Nephron (organoid): ENCODE measurements around the gene OGDH.

Source experiments
- H3K27ac Mint-ChIP-seq, 3 experiments: 2 replicates each; pipeline ENCODE4 v1.8.0; 2020; ENCODE audit warnings: mixed read lengths in 3 of 3, mild to moderate bottlenecking in 2 of 3, moderate library complexity in 1 of 3
- H3K27me3 Mint-ChIP-seq: 2 replicates; pipeline ENCODE4 v1.8.0; 2021; ENCODE audit warnings: low read depth, mild to moderate bottlenecking, moderate library complexity, mixed read lengths
- H3K36me3 Mint-ChIP-seq: 2 replicates; pipeline ENCODE4 v1.8.0; 2020; ENCODE audit warnings: low read depth, mixed read lengths
- H3K4me1 Mint-ChIP-seq: 2 replicates; pipeline ENCODE4 v1.8.0; 2020; ENCODE audit warnings: mixed read lengths
- H3K4me3 Mint-ChIP-seq, 3 experiments: 2 replicates each; pipeline ENCODE4 v1.8.0; 2020; ENCODE audit warnings: mild to moderate bottlenecking in 3 of 3, mixed read lengths in 3 of 3, moderate library complexity in 2 of 3
- H3K9me3 Mint-ChIP-seq: 2 replicates; pipeline ENCODE4 v1.8.0; 2020; ENCODE audit warnings: mixed read lengths
- TF ChIP-seq, protein P1 (sequence below), 3 experiments: fragments of 200-600 bp; sonication (generic); IDR thresholded peaks; one replicate each; pipeline ENCODE4 v1.5.0; 2021; ENCODE audit warnings: antibody characterized with exemption in 3 of 3; ENCODE audit not compliant: unreplicated experiment in 3 of 3

The OGDH gene

DNA sequence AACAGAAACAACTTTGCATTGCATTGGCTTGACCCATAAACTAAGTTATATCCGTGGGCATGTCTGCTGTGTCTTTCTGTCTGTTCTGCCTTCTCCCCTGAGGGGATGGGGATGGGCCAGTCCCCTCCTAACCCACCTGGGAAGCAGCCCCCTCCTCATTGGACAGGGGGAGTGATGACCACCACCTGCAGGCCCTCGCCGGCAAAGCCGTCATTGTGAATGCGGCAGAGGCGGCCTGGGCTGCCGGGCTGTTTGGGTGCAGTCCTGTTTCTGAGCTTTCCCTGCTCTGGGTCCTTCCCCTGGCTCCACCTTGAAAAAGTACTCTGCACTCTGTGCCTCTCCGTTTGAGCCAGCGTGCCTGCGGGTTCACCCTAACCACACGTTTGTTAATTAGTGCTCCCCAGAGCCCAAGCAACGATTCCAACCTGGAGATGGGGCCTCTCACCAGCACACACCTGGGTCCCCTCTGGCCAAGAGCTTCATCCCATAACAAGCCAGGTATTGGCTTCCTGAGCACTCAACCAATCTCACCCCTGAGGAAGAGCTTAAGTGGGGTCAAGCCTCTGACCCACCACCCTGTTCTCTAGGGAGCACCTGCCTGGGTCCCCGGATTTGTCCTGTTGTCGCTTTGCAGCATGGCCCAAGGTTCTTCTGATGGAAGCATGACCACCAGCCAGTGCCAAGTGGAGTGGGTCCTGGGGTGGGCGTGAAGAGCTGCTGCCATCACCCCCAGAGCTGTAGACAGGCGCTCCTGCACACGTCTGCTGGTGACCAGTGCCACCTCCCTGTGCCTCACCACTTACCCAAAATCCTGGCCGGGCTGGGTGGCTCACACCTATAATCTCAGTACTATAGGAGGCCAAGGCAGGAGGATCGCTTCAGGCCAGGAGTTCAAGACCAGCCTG lies 102.8 kb downstream of the OGDH start:
- Mint-ChIP-seq H3K36me3 (peaks cover 28% of the 10 kb centered on the region), H3K4me1 (no peaks in the 10 kb centered on the region), H3K4me3 (no peak overlapping the region), H3K27ac (no peak overlapping the region), H3K27me3 (no peaks in the 10 kb centered on the region), H3K9me3 (peaks cover 2% of the 10 kb centered on the region)
- TF ChIP-seq, protein P1, sequence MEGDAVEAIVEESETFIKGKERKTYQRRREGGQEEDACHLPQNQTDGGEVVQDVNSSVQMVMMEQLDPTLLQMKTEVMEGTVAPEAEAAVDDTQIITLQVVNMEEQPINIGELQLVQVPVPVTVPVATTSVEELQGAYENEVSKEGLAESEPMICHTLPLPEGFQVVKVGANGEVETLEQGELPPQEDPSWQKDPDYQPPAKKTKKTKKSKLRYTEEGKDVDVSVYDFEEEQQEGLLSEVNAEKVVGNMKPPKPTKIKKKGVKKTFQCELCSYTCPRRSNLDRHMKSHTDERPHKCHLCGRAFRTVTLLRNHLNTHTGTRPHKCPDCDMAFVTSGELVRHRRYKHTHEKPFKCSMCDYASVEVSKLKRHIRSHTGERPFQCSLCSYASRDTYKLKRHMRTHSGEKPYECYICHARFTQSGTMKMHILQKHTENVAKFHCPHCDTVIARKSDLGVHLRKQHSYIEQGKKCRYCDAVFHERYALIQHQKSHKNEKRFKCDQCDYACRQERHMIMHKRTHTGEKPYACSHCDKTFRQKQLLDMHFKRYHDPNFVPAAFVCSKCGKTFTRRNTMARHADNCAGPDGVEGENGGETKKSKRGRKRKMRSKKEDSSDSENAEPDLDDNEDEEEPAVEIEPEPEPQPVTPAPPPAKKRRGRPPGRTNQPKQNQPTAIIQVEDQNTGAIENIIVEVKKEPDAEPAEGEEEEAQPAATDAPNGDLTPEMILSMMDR (IDR thresholded peaks at IDR 0.05; ENCODE audit: unreplicated experiment in 3 of 3) = no peak

DNA sequence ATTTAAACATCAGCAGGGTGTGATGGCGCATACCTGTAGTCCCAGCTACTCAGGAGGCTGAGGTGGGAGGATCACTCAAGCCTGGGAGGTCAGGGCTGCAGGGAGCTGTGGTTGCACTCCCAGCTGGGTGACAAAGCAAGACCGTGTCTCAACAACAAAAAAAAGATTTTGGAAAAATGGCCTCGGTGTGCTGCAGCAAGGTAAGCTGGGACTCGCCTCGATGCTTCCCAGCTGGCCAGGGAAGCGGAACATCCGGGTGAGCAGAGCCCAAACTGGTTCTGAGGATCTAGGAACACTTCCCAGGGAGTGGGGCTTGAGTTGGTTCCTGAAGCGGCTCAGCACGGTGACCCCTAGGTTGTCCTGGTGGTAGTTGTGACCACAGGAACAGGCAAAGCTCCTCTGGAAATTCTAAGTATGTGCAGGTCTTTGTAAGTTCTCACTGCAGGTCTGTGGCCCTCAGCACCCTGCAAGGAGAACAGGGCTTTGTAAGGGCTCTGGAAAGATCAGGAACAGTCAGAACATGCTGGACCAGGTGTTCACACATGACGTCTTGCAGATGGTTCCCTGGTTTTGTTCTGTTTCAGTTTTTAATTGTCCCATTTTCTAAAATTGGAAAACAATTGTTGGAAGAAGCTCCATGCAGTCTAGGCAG lies 103.6 kb downstream of the OGDH start:
- Mint-ChIP-seq H3K27ac (no peak overlapping the region), H3K36me3 (peaks cover 24% of the 10 kb centered on the region), H3K27me3 (no peaks in the 10 kb centered on the region), H3K9me3 (peaks cover 2% of the 10 kb centered on the region), H3K4me3 (no peak overlapping the region), H3K4me1 (no peaks in the 10 kb centered on the region)
- TF ChIP-seq, protein P1 (IDR thresholded peaks at IDR 0.05; ENCODE audit: unreplicated experiment in 3 of 3) = no peak

DNA sequence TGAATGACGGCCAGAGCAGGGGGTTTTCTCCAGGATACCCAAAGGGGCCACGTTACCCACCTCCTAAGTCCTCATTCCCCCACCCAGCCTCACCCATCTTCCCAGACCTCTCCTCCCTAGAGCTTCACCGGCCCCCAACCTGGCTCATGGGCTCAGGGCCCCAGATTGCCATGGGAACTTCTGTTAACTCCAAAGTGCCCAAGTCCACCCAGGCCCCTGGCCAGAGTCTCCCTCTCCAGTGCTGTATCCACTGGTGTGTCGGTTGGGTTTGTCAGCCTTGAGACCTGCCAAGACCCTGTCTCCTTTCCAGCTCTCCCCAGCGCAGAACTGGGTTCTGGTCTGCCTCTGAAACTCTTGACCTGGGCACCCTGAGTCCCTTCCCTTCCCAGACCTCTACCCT lies 105.1 kb downstream of the OGDH start:
- peaks cover 4% of the 10 kb centered on the region for H3K27me3 Mint-ChIP-seq
- no peaks in the 10 kb centered on the region for H3K9me3 Mint-ChIP-seq
- no peaks in the 10 kb centered on the region for H3K4me1 Mint-ChIP-seq
- TF ChIP-seq, protein P1 (IDR thresholded peaks at IDR 0.05; ENCODE audit: unreplicated experiment in 3 of 3) = no peak
- H3K36me3 Mint-ChIP-seq = peaks cover 15% of the 10 kb centered on the region
- H3K4me3 Mint-ChIP-seq = no peak overlapping the region
- peak overlapping the region in 1 of 3 experiments; percentile 48 for H3K27ac Mint-ChIP-seq

DNA sequence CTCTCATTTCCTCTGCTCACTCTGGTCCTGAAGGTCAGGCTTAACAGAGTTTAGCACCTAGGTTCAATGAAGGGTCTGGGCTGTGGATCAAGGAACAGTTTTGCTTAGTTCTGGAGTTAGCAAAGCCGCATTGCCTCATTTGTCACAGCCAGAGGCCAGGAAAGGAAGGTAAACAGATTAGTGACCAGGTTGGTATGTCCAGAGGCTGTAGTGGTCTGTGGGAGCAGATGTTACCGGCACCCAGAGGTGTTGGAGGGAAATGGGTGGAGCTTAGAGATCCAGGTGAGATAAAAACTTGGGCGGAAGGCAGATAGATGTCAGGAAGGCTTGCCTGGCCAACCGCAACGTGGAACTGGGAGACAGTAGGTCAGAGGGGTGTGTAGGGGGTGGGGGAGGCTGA lies 105.6 kb downstream of the OGDH start:
- Mint-ChIP-seq H3K4me1 (no peaks in the 10 kb centered on the region), H3K9me3 (no peaks in the 10 kb centered on the region), H3K27ac (peak overlapping the region in 1 of 3 experiments; percentile 48), H3K4me3 (no peak overlapping the region), H3K27me3 (peaks cover 4% of the 10 kb centered on the region), H3K36me3 (peaks cover 15% of the 10 kb centered on the region)
- TF ChIP-seq, protein P1 (IDR thresholded peaks at IDR 0.05; ENCODE audit: unreplicated experiment in 3 of 3) = no peak

DNA sequence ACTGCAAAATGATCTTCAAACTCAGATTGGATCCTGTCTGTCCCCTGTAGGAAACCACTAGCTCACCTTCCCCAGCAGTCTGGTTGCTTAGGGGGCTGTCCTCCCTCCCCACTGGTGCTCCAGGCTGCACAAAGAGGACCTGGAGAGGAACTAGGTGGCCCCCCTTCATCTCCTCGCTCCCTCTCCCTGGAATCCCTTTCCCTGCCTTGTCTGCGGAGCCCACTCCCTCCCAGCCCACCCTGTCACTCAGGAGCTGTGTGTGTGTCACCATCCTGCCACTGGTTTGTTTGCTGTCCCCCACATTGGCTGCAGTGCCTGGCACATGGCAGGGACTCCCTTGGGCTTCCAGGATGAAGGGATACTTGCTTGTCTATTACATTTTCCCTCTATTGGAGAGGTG lies 106.7 kb downstream of the OGDH start:
- H3K4me3 Mint-ChIP-seq = no peak overlapping the region

More for the DNA sequence above, 106.7 kb downstream of the OGDH start:
- no peaks in the 10 kb centered on the region for H3K9me3 Mint-ChIP-seq
- no peaks in the 10 kb centered on the region for H3K4me1 Mint-ChIP-seq
- H3K27me3 Mint-ChIP-seq = peaks cover 4% of the 10 kb centered on the region
- H3K27ac Mint-ChIP-seq = no peak overlapping the region
- TF ChIP-seq, protein P1 (IDR thresholded peaks at IDR 0.05; ENCODE audit: unreplicated experiment in 3 of 3) = no peak
- H3K36me3 Mint-ChIP-seq = peaks cover 5% of the 10 kb centered on the region
